Measurements from ENCODE around the gene KRT7.

The KRT7 gene

DNA sequence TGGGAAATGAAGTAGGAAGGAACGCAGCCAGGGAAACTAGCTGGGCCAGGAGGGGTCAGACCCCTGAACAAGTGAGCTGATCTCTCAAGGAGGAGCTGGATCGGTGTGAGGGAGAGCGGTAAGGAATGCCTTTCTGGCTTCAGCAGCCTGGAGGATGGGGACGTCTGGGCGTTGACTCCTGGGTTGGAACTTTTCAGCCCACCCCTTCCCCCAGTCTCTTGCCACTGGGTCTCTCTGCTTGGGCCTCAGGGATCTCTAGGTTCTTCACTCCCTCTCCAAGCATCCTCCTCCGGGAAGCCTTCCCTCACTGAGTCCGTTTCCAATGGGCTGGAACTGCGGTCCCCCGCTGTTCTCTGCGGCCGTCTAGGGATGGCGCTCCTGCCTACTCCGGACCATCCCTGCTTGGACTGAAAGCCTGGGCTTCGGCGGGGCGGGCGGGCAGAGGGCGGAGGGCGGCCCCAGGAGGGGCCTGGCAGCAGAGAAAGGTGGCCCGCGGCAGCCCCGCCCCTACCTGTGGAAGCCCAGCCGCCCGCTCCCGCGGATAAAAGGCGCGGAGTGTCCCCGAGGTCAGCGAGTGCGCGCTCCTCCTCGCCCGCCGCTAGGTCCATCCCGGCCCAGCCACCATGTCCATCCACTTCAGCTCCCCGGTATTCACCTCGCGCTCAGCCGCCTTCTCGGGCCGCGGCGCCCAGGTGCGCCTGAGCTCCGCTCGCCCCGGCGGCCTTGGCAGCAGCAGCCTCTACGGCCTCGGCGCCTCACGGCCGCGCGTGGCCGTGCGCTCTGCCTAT is at the start of gene KRT7:
KRT7 (plus strand) TSS at position 570 of the 788 bp plus-strand sequence; CDS start at position 624, 54 bp downstream.
- no peak for TF ChIP-seq CTCF (IDR thresholded peaks at IDR 0.05; ENCODE audit: insufficient read depth, low read depth, low read length, missing control alignments)
- peak; percentile 53 for DNase-seq (ENCODE audit: low read depth)
- H3K4me3 ChIP-seq (ENCODE audit: low read length), result peak within 1 kb of the TSS; percentile 61

- H3K4me3 ChIP-seq (ENCODE audit: low read length), result no peak overlapping the region
- TF ChIP-seq CTCF (IDR thresholded peaks at IDR 0.05; ENCODE audit: insufficient read depth, low read depth, low read length, missing control alignments), result no peak
- DNase-seq (ENCODE audit: low read depth), result peak; percentile 65
Measured at GRCh38 chr12:52183544-52183910, 49.5 kb upstream of the KRT7 start.

GRCh38 chr12:52183971-52184370 is 49.1 kb upstream of the KRT7 start:
- no peak for TF ChIP-seq CTCF (IDR thresholded peaks at IDR 0.05; ENCODE audit: insufficient read depth, low read depth, low read length, missing control alignments)
- DNase-seq (ENCODE audit: low read depth), result no peak

DNA sequence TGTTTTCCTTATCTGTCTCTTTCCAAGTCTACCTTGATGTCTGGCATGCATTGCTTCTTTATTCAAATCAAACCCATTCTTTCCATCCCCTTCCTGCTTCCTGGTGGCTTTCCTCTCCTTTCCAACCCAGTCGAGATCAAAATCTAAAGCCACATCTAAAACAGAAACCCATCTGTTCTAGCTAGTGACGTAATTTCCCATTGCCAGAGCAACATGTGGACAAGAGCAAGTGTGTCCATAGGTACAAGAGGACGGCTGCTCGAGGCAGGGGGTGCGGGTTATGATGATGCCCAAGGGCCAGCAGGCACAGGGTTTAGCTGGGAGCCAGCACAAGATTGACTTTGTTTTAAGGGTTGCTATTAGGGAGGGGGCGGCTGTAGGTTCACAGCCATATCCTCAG is 48.2 kb upstream of the KRT7 start:
- no peak for DNase-seq (ENCODE audit: low read depth)
- no peak overlapping the region for H3K4me3 ChIP-seq (ENCODE audit: low read length)
- no peak for TF ChIP-seq CTCF (IDR thresholded peaks at IDR 0.05; ENCODE audit: insufficient read depth, low read depth, low read length, missing control alignments)

More at GRCh38 chr12:52183971-52184370, 49.1 kb upstream of the KRT7 start:
- no peak overlapping the region for H3K4me3 ChIP-seq (ENCODE audit: low read length)

DNA sequence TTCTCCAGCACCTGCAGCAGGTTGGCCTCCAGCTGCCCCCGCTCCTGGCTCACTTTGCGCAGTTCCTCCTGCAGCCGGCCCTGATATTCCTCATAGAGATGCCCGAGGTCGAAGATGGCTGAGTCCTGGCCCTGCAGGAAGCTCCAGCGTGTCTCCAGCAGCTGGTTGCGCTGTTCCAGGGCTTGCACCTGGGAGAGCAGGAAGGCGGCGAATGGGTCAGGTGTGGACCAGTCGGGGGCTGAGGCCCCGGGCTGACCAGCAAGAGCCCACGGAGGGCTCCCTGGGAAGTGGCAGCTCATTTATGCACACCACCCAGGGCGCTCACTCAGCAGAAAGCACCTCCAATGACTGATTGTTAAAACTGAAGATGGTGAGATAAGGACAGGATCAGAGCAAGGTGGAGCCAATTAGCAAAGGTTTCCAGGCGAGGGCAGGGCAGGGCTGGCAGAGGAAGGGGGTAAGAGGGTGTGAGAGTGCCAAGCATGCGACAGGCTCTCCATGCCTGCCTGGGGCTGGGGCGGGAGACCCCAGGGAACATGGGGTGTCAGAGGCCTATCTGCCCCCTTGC is 47.6 kb upstream of the KRT7 start:
- TF ChIP-seq CTCF (IDR thresholded peaks at IDR 0.05; ENCODE audit: insufficient read depth, low read depth, low read length, missing control alignments), result no peak
- no peak overlapping the region for H3K4me3 ChIP-seq (ENCODE audit: low read length)
- no peak for DNase-seq (ENCODE audit: low read depth)

DNA sequence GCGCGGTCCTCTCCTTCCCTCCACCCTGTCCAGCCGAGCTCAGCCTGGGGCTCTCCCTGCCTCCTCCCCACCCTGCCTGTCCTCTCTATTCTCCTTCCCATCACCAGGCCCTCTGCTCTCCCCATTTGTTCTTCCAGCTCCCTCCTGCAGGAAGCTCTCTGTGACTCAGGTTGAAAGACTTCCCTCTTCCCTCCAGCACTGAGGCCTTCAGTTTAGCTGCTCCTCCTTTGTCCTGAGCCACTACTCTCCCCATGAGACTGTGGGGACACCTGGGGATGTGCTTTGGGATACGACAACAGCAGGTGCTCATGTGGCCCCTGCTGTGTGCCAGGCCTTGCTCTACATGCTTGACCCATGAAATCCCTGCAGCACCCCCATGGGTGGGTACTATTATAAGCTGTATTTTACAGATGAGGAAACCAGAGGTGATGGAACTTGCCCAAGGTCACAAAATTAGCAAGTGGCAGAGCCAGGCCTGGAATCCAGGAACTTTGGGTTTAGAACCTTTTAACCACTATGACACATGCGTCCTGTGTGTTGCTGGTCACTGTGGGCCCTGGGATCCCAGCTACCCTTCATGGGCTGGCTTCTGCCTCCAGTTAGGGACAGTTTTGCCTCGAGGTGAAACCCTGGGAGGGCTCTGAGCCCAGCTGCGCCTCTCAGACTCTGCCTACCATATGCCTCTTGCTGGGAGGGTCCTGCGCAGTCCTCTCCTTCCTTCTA is 46.8 kb upstream of the KRT7 start:
- TF ChIP-seq CTCF (IDR thresholded peaks at IDR 0.05; ENCODE audit: insufficient read depth, low read depth, low read length, missing control alignments), result no peak
- peak; percentile 82 for DNase-seq (ENCODE audit: low read depth)
- H3K4me3 ChIP-seq (ENCODE audit: low read length), result no peak overlapping the region
